Cardiac muscle cell (in vitro differentiated cells and primary cell): ENCODE results near the gene APOM. TPM values are rescaled to one million over a fixed set of nuclear protein-coding genes. Genes with fewer than 3 reads are reported as not detected.

ENCODE experiments used
- DNase-seq, 2 donors: peaks; one replicate each; pipeline versions ENCODE4 v3.0.0 to v3.0.0-alpha.2; 2010 to 2017; ENCODE audit warnings: low read depth in 1 of 2, low spot score in 1 of 2
- H3K27ac ChIP-seq: fragments of 200-600 bp; sonication (generic); 2 replicates; pipeline ENCODE4 v1.5.1; 2016
- H3K27me3 ChIP-seq: fragments of 200-600 bp; sonication (generic); 2 replicates; pipeline ENCODE4 v1.6.0; 2016; ENCODE audit warnings: control low read depth
- H3K36me3 ChIP-seq: fragments of 200-600 bp; sonication (generic); 2 replicates; pipeline ENCODE4 v1.5.1; 2016; ENCODE audit warnings: control low read depth
- H3K4me1 ChIP-seq: fragments of 200-600 bp; sonication (generic); 2 replicates; pipeline ENCODE4 v1.8.1; 2017; ENCODE audit warnings: low read depth, mild to moderate bottlenecking, mixed run types
- H3K4me3 ChIP-seq: fragments of 200-600 bp; sonication (generic); 2 replicates; pipeline ENCODE4 v1.5.1; 2016; ENCODE audit warnings: mild to moderate bottlenecking
- H3K9me3 ChIP-seq: fragments of 200-600 bp; sonication (generic); 2 replicates; pipeline ENCODE4 v1.5.1; 2017; ENCODE audit warnings: low read depth, mild to moderate bottlenecking, control low read depth
- CTCF ChIP-seq: IDR thresholded peaks from 2 replicates; pipeline ENCODE4 v1.5.1; 2012; ENCODE audit warnings: low read depth, mild to moderate bottlenecking, low read length
- polyA plus RNA-seq: library from polyadenylated mRNA; unstranded; fragments of >200 nt; fragmentation: Nextera tagmentation; extraction: Ambion mirVana; gene quantifications from 2 replicates; pipeline ENCODE4 v1.2.1, GENCODE V29; 2016
- total RNA-seq: library from RNA; depleted of rRNA; stranded (reverse); fragments of >200 nt; gene quantifications from 2 replicates; pipeline ENCODE4 v1.2.3, GENCODE V29; 2016

The APOM gene
- total and polyA plus RNA-seq, 2 experiments from 2014 or later = 2.3 to 3.5 TPM

GRCh38 chr6:31627690-31628287 is 27.9 kb upstream of the APOM start:
- Histone ChIP-seq H3K36me3 (peaks cover 87% of the 10 kb centered on the region), H3K27ac (no peak overlapping the region), H3K9me3 (no peaks in the 10 kb centered on the region), H3K27me3 (no peaks in the 10 kb centered on the region), H3K4me3 (no peak overlapping the region), H3K4me1 (no peaks in the 10 kb centered on the region)
- TF ChIP-seq CTCF = no peak
- no peak for DNase-seq

GRCh38 chr6:31629014-31629413 is 26.7 kb upstream of the APOM start:
- Histone ChIP-seq H3K27ac (no peak overlapping the region), H3K4me1 (no peaks in the 10 kb centered on the region), H3K4me3 (no peak overlapping the region), H3K9me3 (no peaks in the 10 kb centered on the region), H3K36me3 (peaks cover 90% of the 10 kb centered on the region), H3K27me3 (no peaks in the 10 kb centered on the region)
- TF ChIP-seq CTCF = no peak
- DNase-seq = no peak

- peaks cover 91% of the 10 kb centered on the region for H3K36me3 ChIP-seq
- no peak overlapping the region for H3K4me3 ChIP-seq
- TF ChIP-seq CTCF = no peak
Measured at GRCh38 chr6:31630177-31630934, 25.3 kb upstream of the APOM start.

GRCh38 chr6:31631209-31631608 is 24.5 kb upstream of the APOM start:
- Histone ChIP-seq H3K4me1 (no peaks in the 10 kb centered on the region), H3K27me3 (no peaks in the 10 kb centered on the region), H3K9me3 (no peaks in the 10 kb centered on the region), H3K27ac (peak overlapping the region; percentile 23), H3K4me3 (no peak overlapping the region), H3K36me3 (peaks cover 91% of the 10 kb centered on the region)
- no peak for DNase-seq
- TF ChIP-seq CTCF = no peak

More at GRCh38 chr6:31630177-31630934, 25.3 kb upstream of the APOM start:
- Histone ChIP-seq H3K9me3 (no peaks in the 10 kb centered on the region), H3K27ac (peak overlapping the region; percentile 23), H3K27me3 (no peaks in the 10 kb centered on the region), H3K4me1 (no peaks in the 10 kb centered on the region)
- no peak for DNase-seq

- Histone ChIP-seq H3K4me1 (no peaks in the 10 kb centered on the region), H3K36me3 (peaks cover 91% of the 10 kb centered on the region), H3K4me3 (no peak overlapping the region), H3K27ac (peak overlapping the region; percentile 80), H3K9me3 (no peaks in the 10 kb centered on the region), H3K27me3 (no peaks in the 10 kb centered on the region)
- DNase-seq = no peak
- TF ChIP-seq CTCF = no peak
Measured at GRCh38 chr6:31631681-31632278, 23.9 kb upstream of the APOM start.
